Ascending aorta (tissue), 2 donors: ENCODE data around the gene CHRNB2. TPM values are rescaled to one million over a fixed set of nuclear protein-coding genes. Genes with fewer than 3 reads are reported as not detected.

Experiments
- DNase-seq, 2 donors: peaks; one replicate each; pipeline ENCODE4 v3.0.0-alpha.2; 2019; ENCODE audit warnings: low spot score in 2 of 2
- H3K27ac ChIP-seq, 2 donors: fragments of 200-600 bp; sonication (generic); one replicate each; pipeline ENCODE4 v1.5.1; 2016 to 2017; ENCODE audit warnings: mild to moderate bottlenecking in 1 of 2
- H3K27me3 ChIP-seq: fragments of 200-600 bp; sonication (generic); one replicate; pipeline ENCODE4 v1.5.1; 2017
- H3K36me3 ChIP-seq, 2 donors: fragments of 200-600 bp; sonication (generic); one replicate each; pipeline ENCODE4 v1.5.1; 2016
- H3K4me1 ChIP-seq, 2 donors: fragments of 200-600 bp; sonication (generic); one replicate each; pipeline ENCODE4 v1.5.1; 2016 to 2017; ENCODE audit warnings: mild to moderate bottlenecking in 1 of 2
- H3K4me3 ChIP-seq, 2 donors: fragments of 200-600 bp; sonication (generic); one replicate each; pipeline ENCODE4 v1.5.1; 2016 to 2017; ENCODE audit warnings: mild to moderate bottlenecking in 1 of 2
- H3K9me3 ChIP-seq, 2 donors: fragments of 200-600 bp; sonication (generic); one replicate each; pipeline ENCODE4 v1.5.1; 2016
- CTCF ChIP-seq, 3 experiments: fragments of 200-600 bp in 2 of 3; fragments of 450-650 bp in 1 of 3; sonication (generic) in 2 of 3; IDR thresholded peaks; one replicate each; pipeline ENCODE4 v1.5.1; 2016 to 2019; ENCODE audit warnings: antibody characterized with exemption in 3 of 3, mild to moderate bottlenecking in 1 of 3, moderate library complexity in 1 of 3
- intact Hi-C: fragments of 100-400 bp; cut with DNase I; formaldehyde crosslinking; loops from one replicate; pipeline ENCODE4 v1.15.1; 2023
- total RNA-seq: library from RNA; depleted of rRNA; stranded (reverse); fragments of >200 nt; gene quantifications from one replicate; pipeline ENCODE4 v1.1.0, GENCODE V29; 2016

The CHRNB2 gene
- total RNA-seq, 1 donor from 2014 or later, result not detected

- DNase-seq, result no peak
- no peak for TF ChIP-seq CTCF (IDR thresholded peaks at IDR 0.05)
- Histone ChIP-seq H3K4me1 (peaks cover 5 to 16% of the 10 kb centered on the region in 2 donors), H3K36me3 (peaks cover 65 to 69% of the 10 kb centered on the region in 2 donors), H3K9me3 (no peaks in the 10 kb centered on the region), H3K4me3 (no peak overlapping the region), H3K27ac (no peak overlapping the region), H3K27me3 (no peaks in the 10 kb centered on the region)
- intact Hi-C loops, result no loop called here
These were observed 14.2 kb upstream of the CHRNB2 start for GRCh38 chr1:154553056-154554030.

- Histone ChIP-seq H3K27me3 (no peaks in the 10 kb centered on the region), H3K9me3 (no peaks in the 10 kb centered on the region), H3K4me1 (peaks cover 5 to 16% of the 10 kb centered on the region in 2 donors), H3K4me3 (peak overlapping the region; percentile 93 to 97), H3K27ac (peak overlapping the region; percentile 38 to 85), H3K36me3 (peaks cover 40 to 44% of the 10 kb centered on the region in 2 donors)
- intact Hi-C loops, result loop anchor here (5.0 kb wide), 2 partner anchors 124 to 496 kb away; partner anchors contain the start of gene ADAM15
- no peak for TF ChIP-seq CTCF (IDR thresholded peaks at IDR 0.05)
- DNase-seq, result no peak
These were observed 11.2 kb upstream of the CHRNB2 start for GRCh38 chr1:154556422-154556821.

- intact Hi-C loops, result loop anchor here (5.0 kb wide), 2 partner anchors 125 to 495 kb away; partner anchors contain the start of gene ADAM15
- H3K27me3 ChIP-seq, result no peaks in the 10 kb centered on the region
- H3K4me1 ChIP-seq, result peaks cover 5 to 16% of the 10 kb centered on the region in 2 donors
- H3K9me3 ChIP-seq, result no peaks in the 10 kb centered on the region
- peak overlapping the region; percentile 93 to 97 for H3K4me3 ChIP-seq
- no peak for TF ChIP-seq CTCF (IDR thresholded peaks at IDR 0.05)
- DNase-seq, result no peak
- H3K27ac ChIP-seq, result peak overlapping the region; percentile 85
- peaks cover 30 to 35% of the 10 kb centered on the region in 2 donors for H3K36me3 ChIP-seq
These were observed 10.2 kb upstream of the CHRNB2 start for GRCh38 chr1:154557248-154557938.

GRCh38 chr1:154557939-154558719 is 9.4 kb upstream of the CHRNB2 start, which contains the start of gene UBE2Q1:
Gene UBE2Q1 (minus strand): TSS chr1:154558662. CDS start chr1:154558553, 109 bp downstream.
- DNase-seq, result peak in 1 of 2 donors; percentile 75
- peaks cover 5 to 16% of the 10 kb centered on the region in 2 donors for H3K4me1 ChIP-seq

More at GRCh38 chr1:154557939-154558719, 9.4 kb upstream of the CHRNB2 start, which contains the start of gene UBE2Q1:
- peak within 1 kb of the TSS; percentile 85 to 88 for H3K27ac ChIP-seq
- peaks cover 23 to 27% of the 10 kb centered on the region in 2 donors for H3K36me3 ChIP-seq
- H3K27me3 ChIP-seq, result no peaks in the 10 kb centered on the region
- peak within 1 kb of the TSS; percentile 93 to 97 for H3K4me3 ChIP-seq
- TF ChIP-seq CTCF (IDR thresholded peaks at IDR 0.05), result no peak
- H3K9me3 ChIP-seq, result no peaks in the 10 kb centered on the region
- intact Hi-C loops, result loop anchor here (2.0 to 5.0 kb wide), 9 partner anchors 71 to 527 kb away; partner anchors contain the start of genes ADAM15, HAX1, IL6R and KCNN3
